GM12878 (cell line): ENCODE measurements around the gene ADGRV1. TPM values are rescaled to one million over a fixed set of nuclear protein-coding genes. Genes with fewer than 3 reads are reported as not detected.

Experiments
- ATAC-seq: fragments of 200-7000 bp; cut with Tn5 transposase; 3 replicates; pipeline ENCODE4 v1.9.1; 2020; ENCODE audit warnings: mild to moderate bottlenecking, moderate library complexity
- BruUV-seq: library from RNA; stranded (reverse); fragments of 400-500 nt; replicated peaks from 2 replicates; lab custom pipeline; 2021; lab: Mats Ljungman, UMichigan
- CTCF ChIA-PET: fragments of 300-600 bp; sonication (Branson Sonifier 250); formaldehyde crosslinking; extraction: SDS; loops from one replicate; lab custom pipeline; 2021; ENCODE audit warnings: inconsistent platforms; lab: Yijun Ruan, JAX
- POLR2A ChIA-PET: fragments of 350-600 bp; formaldehyde crosslinking; extraction: SDS; loops from one replicate; lab custom pipeline; 2021; ENCODE audit warnings: inconsistent platforms; lab: Charles Lee
- RAD21 ChIA-PET: fragments of 300-600 bp; sonication (Branson Sonifier 250); formaldehyde crosslinking; loops from one replicate; lab custom pipeline; 2023; ENCODE audit warnings: antibody characterized with exemption; ENCODE audit not compliant: unreplicated experiment; lab: Charles Lee
- SMC1A ChIA-PET: fragments of 300-600 bp; sonication (Branson Sonifier 250); formaldehyde crosslinking; loops from one replicate; lab custom pipeline; 2023; ENCODE audit not compliant: unreplicated experiment, uncharacterized antibody; lab: Charles Lee
- DNase-seq: peaks from one replicate; pipeline ENCODE4 v3.0.0-alpha.2; 2011; ENCODE audit warnings: low read depth, low spot score
- FAIRE-seq: peaks from 3 replicates; lab custom pipeline; 2011; peaks lifted over from hg19 to GRCh38; lab: Jason Lieb, UNC
- H2AFZ ChIP-seq: 2 replicates; pipeline ENCODE4 v1.6.0; 2011; ENCODE audit warnings: low read depth, low read length, control low read depth; ENCODE audit not compliant: control insufficient read depth
- H3K27ac ChIP-seq: 2 replicates; pipeline ENCODE4 v1.5.1; 2011; ENCODE audit warnings: control low read depth; ENCODE audit not compliant: control insufficient read depth, insufficient read depth
- H3K27me3 ChIP-seq, 2 experiments: replicated peaks in 1 of 2; 2 replicates each; pipeline versions ENCODE4 v1.6.0 to v1.6.1; 2011; ENCODE audit warnings: low read length in 1 of 2; ENCODE audit not compliant: control insufficient read depth in 2 of 2, insufficient read depth in 2 of 2
- H3K36me3 ChIP-seq, 2 experiments: 2 replicates each; pipeline ENCODE4 v1.5.1; 2011; ENCODE audit warnings: low read length in 1 of 2; ENCODE audit not compliant: control insufficient read depth in 2 of 2, insufficient read depth in 2 of 2
- H3K4me1 ChIP-seq: 2 replicates; pipeline ENCODE4 v1.6.1; 2011; ENCODE audit warnings: mild to moderate bottlenecking, low read length, moderate library complexity, mixed read lengths; ENCODE audit not compliant: control insufficient read depth, insufficient read depth
- H3K4me2 ChIP-seq: 2 replicates; pipeline ENCODE4 v1.6.0; 2011; ENCODE audit warnings: control low read depth; ENCODE audit not compliant: control insufficient read depth, insufficient read depth
- H3K4me3 ChIP-seq: fragments of 200-600 bp; sonication (generic); 2 replicates; pipeline ENCODE4 v1.5.1; 2016
- H3K79me2 ChIP-seq: 2 replicates; pipeline ENCODE4 v1.6.0; 2011; ENCODE audit warnings: low read length; ENCODE audit not compliant: control insufficient read depth, insufficient read depth
- H3K9ac ChIP-seq: 2 replicates; pipeline ENCODE4 v1.8.0; 2011; ENCODE audit warnings: low read length, control low read depth, mixed read lengths; ENCODE audit not compliant: control insufficient read depth, insufficient read depth
- H3K9me3 ChIP-seq: replicated peaks from 3 replicates; pipeline ENCODE4 v1.5.1; 2011; ENCODE audit warnings: mild to moderate bottlenecking, low read length; ENCODE audit not compliant: control insufficient read depth, insufficient read depth
- H4K20me1 ChIP-seq: 2 replicates; pipeline ENCODE4 v1.6.0; 2011; ENCODE audit not compliant: control insufficient read depth, insufficient read depth
- BRCA1 ChIP-seq: IDR thresholded peaks from 2 replicates; pipeline ENCODE4 v1.6.1; 2011; ENCODE audit warnings: low read depth, low read length, improper control_type of control experiment
- HSF1 ChIP-seq: fragments of 150-350 bp; IDR thresholded peaks from 2 replicates; pipeline ENCODE4 v1.6.1; 2014; ENCODE audit warnings: mild to moderate bottlenecking, low read depth, low read length
- LARP7 ChIP-seq: fragments of 450-650 bp; IDR thresholded peaks from 2 replicates; pipeline ENCODE4 v1.6.1; 2017; ENCODE audit warnings: mild to moderate bottlenecking
- NFIC ChIP-seq: IDR thresholded peaks from 2 replicates; pipeline ENCODE4 v1.6.1; 2012; ENCODE audit warnings: low read depth, mild to moderate bottlenecking, inconsistent platforms, low read length, moderate library complexity
- POLR2AphosphoS5 ChIP-seq: IDR thresholded peaks from 2 replicates; pipeline ENCODE4 v1.6.1; 2011; ENCODE audit warnings: mild to moderate bottlenecking, low read length, inconsistent platforms
- RB1 ChIP-seq: fragments of 450-650 bp; formaldehyde crosslinking; IDR thresholded peaks from 2 replicates; pipeline ENCODE4 v1.6.1; 2017; ENCODE audit warnings: mild to moderate bottlenecking, borderline replicate concordance
- SIN3A ChIP-seq: IDR thresholded peaks from 2 replicates; pipeline ENCODE4 v1.6.1; 2012; ENCODE audit warnings: low read depth, low read length, improper control_type of control experiment
- SKIL ChIP-seq: fragments of 450-650 bp; IDR thresholded peaks from 2 replicates; pipeline ENCODE4 v1.6.1; 2017; ENCODE audit warnings: mild to moderate bottlenecking, low read depth, inconsistent platforms; ENCODE audit not compliant: poor library complexity, severe bottlenecking
- SMC3 ChIP-seq: IDR thresholded peaks from 2 replicates; pipeline ENCODE4 v1.6.1; 2011; ENCODE audit warnings: low read length, improper control_type of control experiment, borderline replicate concordance
- SREBF2 ChIP-seq: IDR thresholded peaks from 2 replicates; pipeline ENCODE4 v1.6.1; 2012; ENCODE audit warnings: mild to moderate bottlenecking, low read length
- SRF ChIP-seq, 2 experiments: IDR thresholded peaks; 2 replicates each; pipeline ENCODE4 v1.6.1; 2011; ENCODE audit warnings: low read depth in 2 of 2, low read length in 2 of 2, mild to moderate bottlenecking in 1 of 2, moderate library complexity in 1 of 2
- WGBS: methylation state at CpG from one replicate; pipeline ENCODE4 v1.1.6; 2016; ENCODE audit warnings: low lambda C conversion rate; ENCODE audit not compliant: insufficient replicate concordance, insufficient coverage; ENCODE audit errors: missing lambda C conversion rate; 5-methylcytosine and 5-hydroxymethylcytosine counted together
- in situ Hi-C: fragments of 300-500 bp; cut with MboI; formaldehyde crosslinking; loops from 9 replicates; pipeline ENCODE4 v1.14.3; 2018; ENCODE audit warnings: mixed read lengths
- intact Hi-C: fragments of 100-400 bp; cut with micrococcal nuclease; formaldehyde crosslinking; loops from one replicate; pipeline ENCODE4 v1.14.2; 2022; ENCODE audit not compliant: unreplicated experiment
- polyA plus RNA-seq, 11 experiments: library from polyadenylated mRNA; depleted of rRNA in 4 of 11; unstranded in 6 of 11; stranded (reverse) in 5 of 11; fragments of >200 nt; fragmentation: Nextera tagmentation in 4 of 11; fragmentation: Illumina TruSeq in 1 of 11; extraction: Ambion mirVana in 4 of 11; extraction: Trizol in 1 of 11; gene quantifications; 1 replicate in 1 of 11; 2 replicates in 10 of 11; pipeline versions ENCODE4 v1.2.1 to v1.2.3, GENCODE V29; 2011 to 2016; ENCODE audit warnings: inconsistent platforms in 2 of 11, missing spikeins in 2 of 11, low read depth in 1 of 11
- total RNA-seq, 4 experiments: library from RNA; depleted of rRNA in 3 of 4; stranded (reverse); fragments of >200 nt in 3 of 4; fragmentation: Illumina TruSeq in 1 of 4; extraction: Trizol in 1 of 4; gene quantifications; 2 replicates each; pipeline versions ENCODE4 v1.2.1 to v1.2.3, GENCODE V29; 2013 to 2021
- TF ChIP-seq, protein P1 (sequence below): fragments of 450-650 bp; IDR thresholded peaks from 2 replicates; pipeline ENCODE4 v1.6.1; 2016; ENCODE audit warnings: mild to moderate bottlenecking
- TF ChIP-seq, protein P2 (sequence below): fragments of 150-350 bp; IDR thresholded peaks from 2 replicates; pipeline ENCODE4 v1.6.1; 2016; ENCODE audit warnings: low read depth, low read length

Gene ADGRV1
- total and polyA plus RNA-seq, 10 of the 15 experiments (the other 5 are each of a cell fraction or from before 2014, with no cell fraction given) = 0.04 to 8.1 (median 0.16) TPM; not detected in 1

- TF ChIP-seq SKIL (no peak), POLR2AphosphoS5 (no peak), BRCA1 (no peak), LARP7 (no peak), SIN3A (no peak), RB1 (no peak)
- TF ChIP-seq, protein P1, sequence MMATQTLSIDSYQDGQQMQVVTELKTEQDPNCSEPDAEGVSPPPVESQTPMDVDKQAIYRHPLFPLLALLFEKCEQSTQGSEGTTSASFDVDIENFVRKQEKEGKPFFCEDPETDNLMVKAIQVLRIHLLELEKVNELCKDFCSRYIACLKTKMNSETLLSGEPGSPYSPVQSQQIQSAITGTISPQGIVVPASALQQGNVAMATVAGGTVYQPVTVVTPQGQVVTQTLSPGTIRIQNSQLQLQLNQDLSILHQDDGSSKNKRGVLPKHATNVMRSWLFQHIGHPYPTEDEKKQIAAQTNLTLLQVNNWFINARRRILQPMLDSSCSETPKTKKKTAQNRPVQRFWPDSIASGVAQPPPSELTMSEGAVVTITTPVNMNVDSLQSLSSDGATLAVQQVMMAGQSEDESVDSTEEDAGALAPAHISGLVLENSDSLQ = no peak
Observed at GRCh38 chr5:91098541-91098940, 539.9 kb downstream of the ADGRV1 start (continued).

GRCh38 chr5:91101600-91102379 lies 543.2 kb downstream of the ADGRV1 start:
- in situ Hi-C loops = loop anchor here (5.0 kb wide), 1 partner anchor 121 kb away; no protein-coding TSS in a partner anchor
- CTCF ChIA-PET = interaction anchor here (0.6 to 4.2 kb wide), 11 partner anchors 21 to 318 kb away, joined by 3 to 69 read pairs (median 7); no protein-coding TSS in a partner anchor
- no peaks in the 10 kb centered on the region for H3K27me3 ChIP-seq
- 49% methylated on average over 8 of the region's 8 CpGs for WGBS
- no peak overlapping the region for H3K4me2 ChIP-seq
- H3K4me3 ChIP-seq = no peak overlapping the region
- FAIRE-seq (peak; percentile 94), DNase-seq (peak; percentile 21), ATAC-seq (peak; percentile 99)
- H3K9me3 ChIP-seq = no peaks in the 10 kb centered on the region
- RAD21 ChIA-PET = interaction anchor here (0.6 to 3.0 kb wide), 7 partner anchors 118 to 317 kb away, joined by 3 to 20 read pairs (median 5); partner anchors contain the start of gene ARRDC3
- intact Hi-C loops = loop anchor here (1.0 to 5.0 kb wide), 7 partner anchors 117 to 318 kb away; no protein-coding TSS in a partner anchor
- no peak overlapping the region for H2AFZ ChIP-seq
- no peak overlapping the region for H3K9ac ChIP-seq
- H3K79me2 ChIP-seq = no peaks in the 10 kb centered on the region
- SMC1A ChIA-PET = interaction anchor here (0.7 to 4.4 kb wide), 6 partner anchors 117 to 319 kb away, joined by 3 to 60 read pairs (median 4); partner anchors contain the start of gene ARRDC3
- no TSS peak for BruUV-seq
- no peaks in the 10 kb centered on the region for H4K20me1 ChIP-seq
- H3K4me1 ChIP-seq = no peaks in the 10 kb centered on the region
- POLR2A ChIA-PET = interaction anchor here (0.6 kb wide), 1 partner anchor 316 kb away, joined by 3 read pairs; no protein-coding TSS in a partner anchor
- no peaks in the 10 kb centered on the region for H3K36me3 ChIP-seq
- H3K27ac ChIP-seq = no peak overlapping the region
- TF ChIP-seq SREBF2 (no peak), HSF1 (no peak), POLR2AphosphoS5 (no peak), NFIC (no peak), SMC3 (peak; percentile 91), SRF (IDR thresholded peaks at IDR 0.05; ENCODE audit: low read depth in 2 of 2, low read length in 2 of 2) (no peak)
- TF ChIP-seq, protein P2, sequence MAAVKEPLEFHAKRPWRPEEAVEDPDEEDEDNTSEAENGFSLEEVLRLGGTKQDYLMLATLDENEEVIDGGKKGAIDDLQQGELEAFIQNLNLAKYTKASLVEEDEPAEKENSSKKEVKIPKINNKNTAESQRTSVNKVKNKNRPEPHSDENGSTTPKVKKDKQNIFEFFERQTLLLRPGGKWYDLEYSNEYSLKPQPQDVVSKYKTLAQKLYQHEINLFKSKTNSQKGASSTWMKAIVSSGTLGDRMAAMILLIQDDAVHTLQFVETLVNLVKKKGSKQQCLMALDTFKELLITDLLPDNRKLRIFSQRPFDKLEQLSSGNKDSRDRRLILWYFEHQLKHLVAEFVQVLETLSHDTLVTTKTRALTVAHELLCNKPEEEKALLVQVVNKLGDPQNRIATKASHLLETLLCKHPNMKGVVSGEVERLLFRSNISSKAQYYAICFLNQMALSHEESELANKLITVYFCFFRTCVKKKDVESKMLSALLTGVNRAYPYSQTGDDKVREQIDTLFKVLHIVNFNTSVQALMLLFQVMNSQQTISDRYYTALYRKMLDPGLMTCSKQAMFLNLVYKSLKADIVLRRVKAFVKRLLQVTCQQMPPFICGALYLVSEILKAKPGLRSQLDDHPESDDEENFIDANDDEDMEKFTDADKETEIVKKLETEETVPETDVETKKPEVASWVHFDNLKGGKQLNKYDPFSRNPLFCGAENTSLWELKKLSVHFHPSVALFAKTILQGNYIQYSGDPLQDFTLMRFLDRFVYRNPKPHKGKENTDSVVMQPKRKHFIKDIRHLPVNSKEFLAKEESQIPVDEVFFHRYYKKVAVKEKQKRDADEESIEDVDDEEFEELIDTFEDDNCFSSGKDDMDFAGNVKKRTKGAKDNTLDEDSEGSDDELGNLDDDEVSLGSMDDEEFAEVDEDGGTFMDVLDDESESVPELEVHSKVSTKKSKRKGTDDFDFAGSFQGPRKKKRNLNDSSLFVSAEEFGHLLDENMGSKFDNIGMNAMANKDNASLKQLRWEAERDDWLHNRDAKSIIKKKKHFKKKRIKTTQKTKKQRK = no peak
